ENCODE data around the gene NUTM1.
A peak's percentile ranks its signal among the peaks of the same experiment; 100 is the strongest.

The NUTM1 gene

DNA sequence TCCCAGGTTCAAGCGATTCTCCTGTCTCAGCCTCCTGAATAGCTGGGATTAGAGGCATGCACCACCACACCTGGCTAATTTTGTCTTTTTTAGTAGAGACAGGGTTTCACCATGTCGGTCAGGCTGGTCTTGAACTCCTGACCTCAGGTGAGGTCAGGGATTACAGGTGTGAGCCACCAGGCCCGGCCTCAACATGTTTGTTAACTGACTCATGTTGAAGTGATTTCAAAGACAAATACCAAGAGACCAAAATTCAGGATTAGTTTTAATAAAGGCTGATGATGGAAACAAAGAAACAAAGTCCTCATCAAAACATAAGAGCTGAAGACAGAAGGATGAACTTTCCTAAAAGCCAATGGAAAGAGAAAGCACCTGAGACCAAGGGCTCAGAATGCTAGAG, 42.1 kb upstream of the NUTM1 start:
- Histone ChIP-seq H3K79me2 (ENCODE audit: insufficient read depth, low read length) (peaks cover 96% of the 10 kb centered on the region), H4K20me1 (ENCODE audit: insufficient read depth, low read length, poor library complexity, severe bottlenecking) (peaks cover 49% of the 10 kb centered on the region), H3K9me3 (ENCODE audit: insufficient read depth, low read depth, low read length) (no peaks in the 10 kb centered on the region), H3F3A (ENCODE audit: low read depth) (no peaks in the 10 kb centered on the region), H3K4me1 (ENCODE audit: insufficient read depth, low read length, poor library complexity, severe bottlenecking) (peaks cover 23% of the 10 kb centered on the region), H3K4me2 (ENCODE audit: low read depth, low read length, poor library complexity, severe bottlenecking) (no peak overlapping the region), H3K4me3 (ENCODE audit: low read length, poor library complexity, severe bottlenecking) (no peak overlapping the region), H3K27me3 (ENCODE audit: insufficient read depth, low read length, poor library complexity, severe bottlenecking) (no peaks in the 10 kb centered on the region), H3K9me2 (replicated peaks; ENCODE audit: low read depth, low read length) (no peaks in the 10 kb centered on the region), H3K36me3 (ENCODE audit: insufficient read depth, low read length) (peaks cover 23% of the 10 kb centered on the region; the same call in 1 of the 2 replicates), H2AFZ (ENCODE audit: low read length) (no peak overlapping the region), H3K9ac (ENCODE audit: low read depth, low read length, poor library complexity, severe bottlenecking) (no peak overlapping the region)
- TF ChIP-seq CTCF (conservative IDR thresholded peaks at IDR 0.05; ENCODE audit: low read length) (no peak), EZH2phosphoT487 (IDR thresholded peaks at IDR 0.05; ENCODE audit: borderline replicate concordance) (no peak)

GRCh38 chr15:34304613-34305012, 38.5 kb upstream of the NUTM1 start:
- no peak overlapping the region for H3K4me2 ChIP-seq (ENCODE audit: low read depth, low read length, poor library complexity, severe bottlenecking)
- peaks cover 95% of the 10 kb centered on the region for H3K79me2 ChIP-seq (ENCODE audit: insufficient read depth, low read length)
- no peaks in the 10 kb centered on the region; the same call in 1 of the 2 replicates for H3F3A ChIP-seq (ENCODE audit: low read depth)

GRCh38 chr15:34311563-34311962, 31.6 kb upstream of the NUTM1 start:
- Histone ChIP-seq H3K4me3 (ENCODE audit: low read length, poor library complexity, severe bottlenecking) (peak overlapping the region; percentile 25), H3K9me3 (ENCODE audit: insufficient read depth, low read depth, low read length) (no peaks in the 10 kb centered on the region), H3K4me1 (ENCODE audit: insufficient read depth, low read length, poor library complexity, severe bottlenecking) (peaks cover 47% of the 10 kb centered on the region), H3K27me3 (ENCODE audit: insufficient read depth, low read length, poor library complexity, severe bottlenecking) (no peaks in the 10 kb centered on the region), H3K79me2 (ENCODE audit: insufficient read depth, low read length) (peaks cover 96% of the 10 kb centered on the region), H4K20me1 (ENCODE audit: insufficient read depth, low read length, poor library complexity, severe bottlenecking) (peaks cover 26% of the 10 kb centered on the region), H3K4me2 (ENCODE audit: low read depth, low read length, poor library complexity, severe bottlenecking) (peak overlapping the region; percentile 30), H3K9me2 (replicated peaks; ENCODE audit: low read depth, low read length) (no peaks in the 10 kb centered on the region), H3K36me3 (ENCODE audit: insufficient read depth, low read length) (peaks cover 24% of the 10 kb centered on the region), H2AFZ (ENCODE audit: low read length) (no peak overlapping the region), H3F3A (ENCODE audit: low read depth) (no peaks in the 10 kb centered on the region; the same call in 1 of the 2 replicates), H3K9ac (ENCODE audit: low read depth, low read length, poor library complexity, severe bottlenecking) (no peak overlapping the region)
- no peak for TF ChIP-seq CTCF (conservative IDR thresholded peaks at IDR 0.05; ENCODE audit: low read length)
- TF ChIP-seq EZH2phosphoT487 (IDR thresholded peaks at IDR 0.05; ENCODE audit: borderline replicate concordance): no peak

More at GRCh38 chr15:34304613-34305012, 38.5 kb upstream of the NUTM1 start:
- H3K4me1 ChIP-seq (ENCODE audit: insufficient read depth, low read length, poor library complexity, severe bottlenecking): peaks cover 4% of the 10 kb centered on the region
- peaks cover 29% of the 10 kb centered on the region; the same call in 1 of the 2 replicates for H3K36me3 ChIP-seq (ENCODE audit: insufficient read depth, low read length)
- H3K27me3 ChIP-seq (ENCODE audit: insufficient read depth, low read length, poor library complexity, severe bottlenecking): no peaks in the 10 kb centered on the region
- no peaks in the 10 kb centered on the region for H3K9me2 ChIP-seq (replicated peaks; ENCODE audit: low read depth, low read length)
- no peak overlapping the region for H3K4me3 ChIP-seq (ENCODE audit: low read length, poor library complexity, severe bottlenecking)
- no peaks in the 10 kb centered on the region for H3K9me3 ChIP-seq (ENCODE audit: insufficient read depth, low read depth, low read length)
- TF ChIP-seq EZH2phosphoT487 (IDR thresholded peaks at IDR 0.05; ENCODE audit: borderline replicate concordance) (no peak), CTCF (conservative IDR thresholded peaks at IDR 0.05; ENCODE audit: low read length) (no peak)
- no peak overlapping the region for H2AFZ ChIP-seq (ENCODE audit: low read length)
- H3K9ac ChIP-seq (ENCODE audit: low read depth, low read length, poor library complexity, severe bottlenecking): no peak overlapping the region
- H4K20me1 ChIP-seq (ENCODE audit: insufficient read depth, low read length, poor library complexity, severe bottlenecking): peaks cover 29% of the 10 kb centered on the region
